ENCODE results near the gene SLC6A19. TPM values are rescaled to one million over a fixed set of nuclear protein-coding genes. Genes with fewer than 3 reads are reported as not detected.

Gene SLC6A19
- total and polyA plus RNA-seq, 9 of the 15 experiments (the other 6 are each of a cell fraction or from before 2014, with no cell fraction given) = 0.03 to 1.6 (median 0.59) TPM

GRCh38 chr5:1219098-1219767 is 17.8 kb downstream of the SLC6A19 start:
- WGBS (ENCODE audit: insufficient coverage, low coverage, missing lambda C conversion rate) = 14% methylated on average over 27 of the region's 38 CpGs
- no peak overlapping the region for H3K27ac ChIP-seq (ENCODE audit: extremely low read depth, low read depth, low read length)
- no peaks in the 10 kb centered on the region for H3K79me2 ChIP-seq (ENCODE audit: control insufficient read depth, insufficient read depth, low read length)
- intact Hi-C loops (cut with micrococcal nuclease) (no loop called here), in situ Hi-C loops (cut with MboI) (no loop called here)
- FAIRE-seq = no peak
- H3K9me1 ChIP-seq (ENCODE audit: control insufficient read depth, insufficient read depth, low read length) = no peaks in the 10 kb centered on the region
- DNase-seq (ENCODE audit: extremely low read depth in 1 of 4, low spot score in 3 of 4) = no peak
- H3K4me3 ChIP-seq = no peak overlapping the region
- H2AFZ ChIP-seq (ENCODE audit: low read depth, low read length) = no peak overlapping the region
- BruUV-seq (replicated peaks) = no TSS peak
- no peak overlapping the region for H3K4me2 ChIP-seq (ENCODE audit: insufficient read depth, low read length)
- ChIA-PET POLR2A (interaction anchor here (0.7 to 0.9 kb wide), 2 partner anchors 17 to 50 kb away, joined by 3 to 4 read pairs; no protein-coding TSS in a partner anchor), CTCF (ENCODE audit: low intra/inter-chr PET ratio) (no interaction called here)
- no peak; the same call in 1 of the 3 replicates for ATAC-seq
- H3K27me3 ChIP-seq (ENCODE audit: control insufficient read depth in 2 of 2, insufficient read depth in 2 of 2, low read length in 2 of 2) = peaks cover 26 to 70% of the 10 kb centered on the region in 2 experiments; a peak in 4 of 5 replicates
- H3K36me3 ChIP-seq (ENCODE audit: control insufficient read depth, insufficient read depth, low read length) = no peaks in the 10 kb centered on the region
- no peaks in the 10 kb centered on the region; the same call in 1 of the 2 replicates for H3K9me3 ChIP-seq (replicated peaks; ENCODE audit: control insufficient read depth, insufficient read depth, low read depth, low read length)
- TF ChIP-seq MAFF (IDR thresholded peaks at IDR 0.05; ENCODE audit: low read length) (no peak), CREM (IDR thresholded peaks at IDR 0.05; ENCODE audit: low read depth) (no peak), POLR2G (IDR thresholded peaks at IDR 0.05; ENCODE audit: low read depth, low read length) (peak; percentile 19; the same call in 1 of the 2 replicates)
- peaks cover 0 to 28% of the 10 kb centered on the region in 2 experiments; a peak in 1 of 5 replicates for H3K4me1 ChIP-seq (replicated peaks in 1 of 2; ENCODE audit: control insufficient read depth in 2 of 2, insufficient read depth in 2 of 2, low read length in 2 of 2)
- H3K9ac ChIP-seq (ENCODE audit: insufficient read depth in 1 of 2, low read depth in 2 of 2, low read length in 2 of 2) = no peak overlapping the region
- H4K20me1 ChIP-seq (replicated peaks; ENCODE audit: control insufficient read depth, insufficient read depth, low read length) = no peaks in the 10 kb centered on the region; the same call in none of the 2 replicates

DNA sequence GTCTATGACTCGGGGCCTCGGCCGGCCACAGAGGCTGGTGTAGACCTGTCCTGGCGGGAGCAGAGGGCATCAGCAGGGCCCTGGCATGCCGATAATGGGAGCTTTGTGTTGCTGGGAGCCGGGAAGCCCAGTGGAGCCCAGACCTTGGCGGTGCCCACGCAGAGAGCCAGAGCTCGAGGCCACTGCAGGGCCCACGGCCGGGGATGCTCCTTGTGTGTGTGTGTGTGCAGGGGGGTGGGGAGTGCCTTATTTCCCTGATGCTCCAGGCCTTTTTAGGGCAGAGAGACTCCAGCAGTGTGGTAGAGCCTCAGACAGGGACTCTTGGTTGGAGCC is 18.3 kb downstream of the SLC6A19 start:
- H3K27ac ChIP-seq (ENCODE audit: extremely low read depth, low read depth, low read length) = no peak overlapping the region
- POLR2A ChIA-PET = no interaction called here
- H3K9me3 ChIP-seq (replicated peaks; ENCODE audit: control insufficient read depth, insufficient read depth, low read depth, low read length) = no peaks in the 10 kb centered on the region; the same call in 1 of the 2 replicates
- no peak for ATAC-seq
- H4K20me1 ChIP-seq (replicated peaks; ENCODE audit: control insufficient read depth, insufficient read depth, low read length) = no peaks in the 10 kb centered on the region; the same call in none of the 2 replicates
- no peaks in the 10 kb centered on the region for H3K36me3 ChIP-seq (ENCODE audit: control insufficient read depth, insufficient read depth, low read length)
- FAIRE-seq = no peak
- WGBS (ENCODE audit: insufficient coverage, low coverage, missing lambda C conversion rate) = 6% methylated on average over 11 of the region's 11 CpGs
- peaks cover 31 to 75% of the 10 kb centered on the region in 2 experiments; a peak in 4 of 5 replicates for H3K27me3 ChIP-seq (ENCODE audit: control insufficient read depth in 2 of 2, insufficient read depth in 2 of 2, low read length in 2 of 2)
- BruUV-seq (replicated peaks) = no TSS peak
- no peak overlapping the region for H3K4me3 ChIP-seq
- no peak overlapping the region for H3K9ac ChIP-seq (ENCODE audit: insufficient read depth in 1 of 2, low read depth in 2 of 2, low read length in 2 of 2)
- intact Hi-C loops (cut with micrococcal nuclease) (no loop called here), in situ Hi-C loops (cut with MboI) (no loop called here)
- no peaks in the 10 kb centered on the region for H3K9me1 ChIP-seq (ENCODE audit: control insufficient read depth, insufficient read depth, low read length)
- H2AFZ ChIP-seq (ENCODE audit: low read depth, low read length) = no peak overlapping the region
- CTCF ChIA-PET (ENCODE audit: low intra/inter-chr PET ratio) = no interaction called here
- peaks cover 0 to 30% of the 10 kb centered on the region in 2 experiments; a peak in 1 of 5 replicates for H3K4me1 ChIP-seq (replicated peaks in 1 of 2; ENCODE audit: control insufficient read depth in 2 of 2, insufficient read depth in 2 of 2, low read length in 2 of 2)
- DNase-seq (ENCODE audit: extremely low read depth in 1 of 4, low spot score in 3 of 4) = no peak
- no peaks in the 10 kb centered on the region for H3K79me2 ChIP-seq (ENCODE audit: control insufficient read depth, insufficient read depth, low read length)
- no peak overlapping the region for H3K4me2 ChIP-seq (ENCODE audit: insufficient read depth, low read length)
- no peak for TF ChIP-seq ZNF75A (CRISPR knock-in tag; IDR thresholded peaks at IDR 0.05)
- TF ChIP-seq ZNF316 (IDR thresholded peaks at IDR 0.05) = no peak
- TF ChIP-seq, protein P1, sequence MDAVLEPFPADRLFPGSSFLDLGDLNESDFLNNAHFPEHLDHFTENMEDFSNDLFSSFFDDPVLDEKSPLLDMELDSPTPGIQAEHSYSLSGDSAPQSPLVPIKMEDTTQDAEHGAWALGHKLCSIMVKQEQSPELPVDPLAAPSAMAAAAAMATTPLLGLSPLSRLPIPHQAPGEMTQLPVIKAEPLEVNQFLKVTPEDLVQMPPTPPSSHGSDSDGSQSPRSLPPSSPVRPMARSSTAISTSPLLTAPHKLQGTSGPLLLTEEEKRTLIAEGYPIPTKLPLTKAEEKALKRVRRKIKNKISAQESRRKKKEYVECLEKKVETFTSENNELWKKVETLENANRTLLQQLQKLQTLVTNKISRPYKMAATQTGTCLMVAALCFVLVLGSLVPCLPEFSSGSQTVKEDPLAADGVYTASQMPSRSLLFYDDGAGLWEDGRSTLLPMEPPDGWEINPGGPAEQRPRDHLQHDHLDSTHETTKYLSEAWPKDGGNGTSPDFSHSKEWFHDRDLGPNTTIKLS (IDR thresholded peaks at IDR 0.05; ENCODE audit: borderline replicate concordance, low read depth) = no peak
- TF ChIP-seq, protein P2, sequence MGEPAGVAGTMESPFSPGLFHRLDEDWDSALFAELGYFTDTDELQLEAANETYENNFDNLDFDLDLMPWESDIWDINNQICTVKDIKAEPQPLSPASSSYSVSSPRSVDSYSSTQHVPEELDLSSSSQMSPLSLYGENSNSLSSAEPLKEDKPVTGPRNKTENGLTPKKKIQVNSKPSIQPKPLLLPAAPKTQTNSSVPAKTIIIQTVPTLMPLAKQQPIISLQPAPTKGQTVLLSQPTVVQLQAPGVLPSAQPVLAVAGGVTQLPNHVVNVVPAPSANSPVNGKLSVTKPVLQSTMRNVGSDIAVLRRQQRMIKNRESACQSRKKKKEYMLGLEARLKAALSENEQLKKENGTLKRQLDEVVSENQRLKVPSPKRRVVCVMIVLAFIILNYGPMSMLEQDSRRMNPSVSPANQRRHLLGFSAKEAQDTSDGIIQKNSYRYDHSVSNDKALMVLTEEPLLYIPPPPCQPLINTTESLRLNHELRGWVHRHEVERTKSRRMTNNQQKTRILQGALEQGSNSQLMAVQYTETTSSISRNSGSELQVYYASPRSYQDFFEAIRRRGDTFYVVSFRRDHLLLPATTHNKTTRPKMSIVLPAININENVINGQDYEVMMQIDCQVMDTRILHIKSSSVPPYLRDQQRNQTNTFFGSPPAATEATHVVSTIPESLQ (CRISPR knock-in tag; IDR thresholded peaks at IDR 0.05) = no peak
- TF ChIP-seq, protein P3, sequence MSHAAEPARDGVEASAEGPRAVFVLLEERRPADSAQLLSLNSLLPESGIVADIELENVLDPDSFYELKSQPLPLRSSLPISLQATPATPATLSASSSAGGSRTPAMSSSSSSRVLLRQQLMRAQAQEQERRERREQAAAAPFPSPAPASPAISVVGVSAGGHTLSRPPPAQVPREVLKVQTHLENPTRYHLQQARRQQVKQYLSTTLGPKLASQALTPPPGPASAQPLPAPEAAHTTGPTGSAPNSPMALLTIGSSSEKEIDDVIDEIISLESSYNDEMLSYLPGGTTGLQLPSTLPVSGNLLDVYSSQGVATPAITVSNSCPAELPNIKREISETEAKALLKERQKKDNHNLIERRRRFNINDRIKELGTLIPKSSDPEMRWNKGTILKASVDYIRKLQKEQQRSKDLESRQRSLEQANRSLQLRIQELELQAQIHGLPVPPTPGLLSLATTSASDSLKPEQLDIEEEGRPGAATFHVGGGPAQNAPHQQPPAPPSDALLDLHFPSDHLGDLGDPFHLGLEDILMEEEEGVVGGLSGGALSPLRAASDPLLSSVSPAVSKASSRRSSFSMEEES (CRISPR knock-in tag; IDR thresholded peaks at IDR 0.05) = no peak

All from K562 (cell line).